ENCODE data around the gene IL32. TPM values are rescaled to one million over a fixed set of nuclear protein-coding genes. Genes with fewer than 3 reads are reported as not detected.
A peak's percentile ranks its signal among the peaks of the same experiment; 100 is the strongest.

The IL32 gene
- total and polyA plus RNA-seq, 9 of the 15 experiments (the other 6 are each of a cell fraction or from before 2014, with no cell fraction given), result 0.21 to 2.2 (median 0.37) TPM; not detected in 3

DNA sequence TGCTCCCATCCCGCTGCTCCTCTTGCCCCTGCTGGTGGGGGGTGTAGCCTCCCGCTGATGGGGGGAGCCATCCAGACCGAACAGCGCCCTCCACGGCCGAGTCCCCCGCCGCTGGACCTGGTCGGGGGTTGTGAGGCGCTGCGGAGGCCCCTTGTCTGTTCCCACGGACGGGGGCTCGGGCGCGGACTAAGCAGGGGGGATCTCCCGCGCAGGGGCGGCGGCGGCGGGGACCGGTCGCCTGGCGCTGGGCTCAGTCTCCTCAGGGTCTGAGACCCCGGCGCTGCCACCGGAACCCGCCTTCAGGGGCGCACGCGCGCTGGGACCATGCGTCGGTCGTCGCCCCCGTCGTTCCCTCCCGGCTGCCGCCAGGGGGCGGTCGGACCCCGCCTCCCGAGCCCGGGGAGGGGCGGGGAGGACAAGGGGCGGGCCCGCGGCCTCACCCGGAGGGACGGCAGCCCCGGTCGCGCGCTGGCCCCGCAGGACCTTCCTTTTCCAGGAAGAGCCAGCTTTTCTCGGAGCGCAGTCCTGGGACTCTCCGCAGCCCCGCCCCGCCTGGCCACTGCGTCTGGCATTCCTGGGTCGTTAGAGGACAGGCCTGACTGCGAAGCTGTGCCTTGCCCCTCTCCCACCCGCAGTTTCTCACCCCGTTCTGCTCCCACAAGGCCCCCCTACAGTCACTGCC lies 6.3 kb upstream of the IL32 start (continued):
- TF ChIP-seq TCF3 (CRISPR knock-in tag; IDR thresholded peaks at IDR 0.05) (no peak), ZBTB7A (IDR thresholded peaks at IDR 0.05; ENCODE audit: borderline replicate concordance, control insufficient read depth, low read depth, low read length) (peak; percentile 95), ZNF408 (CRISPR knock-in tag; IDR thresholded peaks at IDR 0.05; ENCODE audit: low read depth) (no peak), FUS (optimal IDR thresholded peaks at IDR 0.05; ENCODE audit: low read depth, low read length) (peak; percentile 62), ZNF41 (CRISPR knock-in tag; conservative IDR thresholded peaks at IDR 0.05) (no peak), TEAD4 (IDR thresholded peaks at IDR 0.05; ENCODE audit: low read length) (no peak), TEAD4 (CRISPR knock-in tag; IDR thresholded peaks at IDR 0.05; ENCODE audit: borderline replicate concordance) (no peak), BDP1 (IDR thresholded peaks at IDR 0.05; ENCODE audit: insufficient read depth, insufficient read length) (no peak)
- TF ChIP-seq, protein P1, sequence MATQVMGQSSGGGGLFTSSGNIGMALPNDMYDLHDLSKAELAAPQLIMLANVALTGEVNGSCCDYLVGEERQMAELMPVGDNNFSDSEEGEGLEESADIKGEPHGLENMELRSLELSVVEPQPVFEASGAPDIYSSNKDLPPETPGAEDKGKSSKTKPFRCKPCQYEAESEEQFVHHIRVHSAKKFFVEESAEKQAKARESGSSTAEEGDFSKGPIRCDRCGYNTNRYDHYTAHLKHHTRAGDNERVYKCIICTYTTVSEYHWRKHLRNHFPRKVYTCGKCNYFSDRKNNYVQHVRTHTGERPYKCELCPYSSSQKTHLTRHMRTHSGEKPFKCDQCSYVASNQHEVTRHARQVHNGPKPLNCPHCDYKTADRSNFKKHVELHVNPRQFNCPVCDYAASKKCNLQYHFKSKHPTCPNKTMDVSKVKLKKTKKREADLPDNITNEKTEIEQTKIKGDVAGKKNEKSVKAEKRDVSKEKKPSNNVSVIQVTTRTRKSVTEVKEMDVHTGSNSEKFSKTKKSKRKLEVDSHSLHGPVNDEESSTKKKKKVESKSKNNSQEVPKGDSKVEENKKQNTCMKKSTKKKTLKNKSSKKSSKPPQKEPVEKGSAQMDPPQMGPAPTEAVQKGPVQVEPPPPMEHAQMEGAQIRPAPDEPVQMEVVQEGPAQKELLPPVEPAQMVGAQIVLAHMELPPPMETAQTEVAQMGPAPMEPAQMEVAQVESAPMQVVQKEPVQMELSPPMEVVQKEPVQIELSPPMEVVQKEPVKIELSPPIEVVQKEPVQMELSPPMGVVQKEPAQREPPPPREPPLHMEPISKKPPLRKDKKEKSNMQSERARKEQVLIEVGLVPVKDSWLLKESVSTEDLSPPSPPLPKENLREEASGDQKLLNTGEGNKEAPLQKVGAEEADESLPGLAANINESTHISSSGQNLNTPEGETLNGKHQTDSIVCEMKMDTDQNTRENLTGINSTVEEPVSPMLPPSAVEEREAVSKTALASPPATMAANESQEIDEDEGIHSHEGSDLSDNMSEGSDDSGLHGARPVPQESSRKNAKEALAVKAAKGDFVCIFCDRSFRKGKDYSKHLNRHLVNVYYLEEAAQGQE (IDR thresholded peaks at IDR 0.05; ENCODE audit: borderline replicate concordance), result peak; percentile 91
- TF ChIP-seq, protein P1 (CRISPR knock-in tag; IDR thresholded peaks at IDR 0.05; ENCODE audit: low read depth), result no peak
